ENCODE results near the gene SYNM.

The SYNM gene

DNA sequence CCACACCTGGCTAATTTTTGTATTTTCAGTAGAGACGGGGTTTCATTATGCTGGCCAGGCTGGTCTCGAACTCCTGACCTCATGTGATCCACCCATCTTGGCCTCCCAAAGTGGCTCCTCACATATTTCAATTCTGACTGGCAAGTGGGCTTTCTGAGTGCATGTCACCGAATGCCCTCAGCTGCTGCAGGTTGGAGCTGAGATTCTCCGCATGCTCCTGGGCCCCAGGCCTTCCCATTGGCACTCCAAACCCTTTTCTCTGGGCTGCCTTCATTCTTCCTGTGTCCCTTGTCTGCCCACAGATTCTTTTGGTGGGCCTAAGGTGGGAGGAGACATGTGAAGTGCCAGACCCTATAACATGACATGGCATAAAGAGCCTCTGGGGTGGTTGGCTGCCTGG is 67.3 kb downstream of the SYNM start:
- no peak for ATAC-seq
- no peak for TF ChIP-seq ESRRG (CRISPR knock-in tag; IDR thresholded peaks at IDR 0.05)
- no peak for TF ChIP-seq ISL1 (CRISPR knock-in tag; IDR thresholded peaks at IDR 0.05)
- no peak for TF ChIP-seq ZC3H10 (CRISPR knock-in tag; IDR thresholded peaks at IDR 0.05)
- TF ChIP-seq, protein P1, sequence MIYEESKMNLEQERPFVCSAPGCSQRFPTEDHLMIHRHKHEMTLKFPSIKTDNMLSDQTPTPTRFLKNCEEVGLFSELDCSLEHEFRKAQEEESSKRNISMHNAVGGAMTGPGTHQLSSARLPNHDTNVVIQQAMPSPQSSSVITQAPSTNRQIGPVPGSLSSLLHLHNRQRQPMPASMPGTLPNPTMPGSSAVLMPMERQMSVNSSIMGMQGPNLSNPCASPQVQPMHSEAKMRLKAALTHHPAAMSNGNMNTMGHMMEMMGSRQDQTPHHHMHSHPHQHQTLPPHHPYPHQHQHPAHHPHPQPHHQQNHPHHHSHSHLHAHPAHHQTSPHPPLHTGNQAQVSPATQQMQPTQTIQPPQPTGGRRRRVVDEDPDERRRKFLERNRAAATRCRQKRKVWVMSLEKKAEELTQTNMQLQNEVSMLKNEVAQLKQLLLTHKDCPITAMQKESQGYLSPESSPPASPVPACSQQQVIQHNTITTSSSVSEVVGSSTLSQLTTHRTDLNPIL (CRISPR knock-in tag; IDR thresholded peaks at IDR 0.05; ENCODE audit: low read depth): no peak
- no peak for TF ChIP-seq ZNF565 (CRISPR knock-in tag; conservative IDR thresholded peaks at IDR 0.05; ENCODE audit: low read depth)
- no peak for TF ChIP-seq PPARA (CRISPR knock-in tag; IDR thresholded peaks at IDR 0.05; ENCODE audit: borderline replicate concordance)
- no peak for TF ChIP-seq OSR1 (CRISPR knock-in tag; IDR thresholded peaks at IDR 0.05)
- TF ChIP-seq POU6F1 (CRISPR knock-in tag; IDR thresholded peaks at IDR 0.05; ENCODE audit: borderline replicate concordance, low read depth): no peak
- TF ChIP-seq RARB (CRISPR knock-in tag; IDR thresholded peaks at IDR 0.05): no peak

- TF ChIP-seq POU6F1 (CRISPR knock-in tag; IDR thresholded peaks at IDR 0.05; ENCODE audit: borderline replicate concordance, low read depth): no peak
- TF ChIP-seq GLIS3 (CRISPR knock-in tag; IDR thresholded peaks at IDR 0.05): no peak
- no peak for TF ChIP-seq SNAI2 (CRISPR knock-in tag; IDR thresholded peaks at IDR 0.05)
- no peak for TF ChIP-seq TOX (CRISPR knock-in tag; IDR thresholded peaks at IDR 0.05; ENCODE audit: borderline replicate concordance)
- no peak for TF ChIP-seq BACH2 (CRISPR knock-in tag; IDR thresholded peaks at IDR 0.05; ENCODE audit: borderline replicate concordance)
- TF ChIP-seq ZC3H10 (CRISPR knock-in tag; IDR thresholded peaks at IDR 0.05): no peak
- no peak for TF ChIP-seq ESRRG (CRISPR knock-in tag; IDR thresholded peaks at IDR 0.05)
- no peak for TF ChIP-seq CSDC2 (CRISPR knock-in tag; IDR thresholded peaks at IDR 0.05)
- no peak for TF ChIP-seq PPARA (CRISPR knock-in tag; IDR thresholded peaks at IDR 0.05; ENCODE audit: borderline replicate concordance)
- no peak for TF ChIP-seq ZFP30 (CRISPR knock-in tag; IDR thresholded peaks at IDR 0.05)
- no peak for TF ChIP-seq RARB (CRISPR knock-in tag; IDR thresholded peaks at IDR 0.05)
- TF ChIP-seq, protein P2, sequence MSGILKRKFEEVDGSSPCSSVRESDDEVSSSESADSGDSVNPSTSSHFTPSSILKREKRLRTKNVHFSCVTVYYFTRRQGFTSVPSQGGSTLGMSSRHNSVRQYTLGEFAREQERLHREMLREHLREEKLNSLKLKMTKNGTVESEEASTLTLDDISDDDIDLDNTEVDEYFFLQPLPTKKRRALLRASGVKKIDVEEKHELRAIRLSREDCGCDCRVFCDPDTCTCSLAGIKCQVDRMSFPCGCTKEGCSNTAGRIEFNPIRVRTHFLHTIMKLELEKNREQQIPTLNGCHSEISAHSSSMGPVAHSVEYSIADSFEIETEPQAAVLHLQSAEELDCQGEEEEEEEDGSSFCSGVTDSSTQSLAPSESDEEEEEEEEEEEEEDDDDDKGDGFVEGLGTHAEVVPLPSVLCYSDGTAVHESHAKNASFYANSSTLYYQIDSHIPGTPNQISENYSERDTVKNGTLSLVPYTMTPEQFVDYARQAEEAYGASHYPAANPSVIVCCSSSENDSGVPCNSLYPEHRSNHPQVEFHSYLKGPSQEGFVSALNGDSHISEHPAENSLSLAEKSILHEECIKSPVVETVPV (CRISPR knock-in tag; IDR thresholded peaks at IDR 0.05): no peak
- no peak for ATAC-seq
Measured at GRCh38 chr15:99172989-99173388, 68.1 kb downstream of the SYNM start.

DNA sequence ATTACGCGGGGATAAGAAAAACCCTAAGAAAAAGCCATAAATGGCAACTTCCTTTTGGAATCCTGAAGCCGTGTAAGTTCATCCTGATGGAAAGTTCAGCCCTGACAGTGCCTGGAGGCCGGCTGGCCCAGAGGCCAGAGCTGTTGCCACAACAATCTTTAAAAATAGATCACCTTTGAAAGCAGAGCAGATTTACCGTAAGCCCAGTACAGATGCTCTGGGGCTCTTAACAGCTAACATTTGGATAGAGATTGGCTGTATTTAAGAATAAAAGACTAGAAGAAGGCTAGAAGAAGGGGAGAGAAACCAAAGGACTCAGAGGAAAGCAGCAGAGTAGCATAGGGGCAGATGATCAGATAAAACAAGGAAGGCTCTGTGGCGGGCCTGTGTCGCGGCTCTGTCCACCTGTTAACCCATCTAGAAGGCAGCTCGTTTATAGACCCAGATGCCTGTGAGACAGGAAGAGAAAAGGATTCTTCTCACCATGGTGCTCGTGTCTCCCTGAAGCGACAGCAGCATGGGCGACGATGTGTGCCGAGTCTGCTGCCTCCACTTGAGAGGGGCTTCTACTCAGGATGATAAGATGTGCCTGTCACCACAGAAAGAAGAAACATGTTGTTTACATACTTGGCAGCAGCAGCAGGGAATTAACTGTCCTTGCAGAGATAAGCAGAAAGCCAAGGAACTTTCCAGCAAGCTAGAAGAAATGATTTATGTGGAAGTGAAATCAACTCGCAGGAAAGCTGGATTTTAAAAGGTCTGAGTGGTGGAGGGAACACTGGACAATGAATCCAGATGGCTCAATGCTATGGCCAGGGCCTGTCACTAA is 69.9 kb downstream of the SYNM start:
- TF ChIP-seq ARNTL (CRISPR knock-in tag; IDR thresholded peaks at IDR 0.05; ENCODE audit: borderline replicate concordance, low read depth) (no peak), POU6F1 (CRISPR knock-in tag; IDR thresholded peaks at IDR 0.05; ENCODE audit: borderline replicate concordance, low read depth) (no peak)
- ATAC-seq: no peak

GRCh38 chr15:99176757-99177156 is 71.9 kb downstream of the SYNM start:
- TF ChIP-seq BACH2 (CRISPR knock-in tag; IDR thresholded peaks at IDR 0.05; ENCODE audit: borderline replicate concordance) (no peak), ZNF70 (CRISPR knock-in tag; IDR thresholded peaks at IDR 0.05) (no peak), PPARA (CRISPR knock-in tag; IDR thresholded peaks at IDR 0.05; ENCODE audit: borderline replicate concordance) (no peak), SNAI2 (CRISPR knock-in tag; IDR thresholded peaks at IDR 0.05) (no peak), CSDC2 (CRISPR knock-in tag; IDR thresholded peaks at IDR 0.05) (no peak), ESRRG (CRISPR knock-in tag; IDR thresholded peaks at IDR 0.05) (no peak), ISL1 (CRISPR knock-in tag; IDR thresholded peaks at IDR 0.05) (no peak), PATZ1 (CRISPR knock-in tag; IDR thresholded peaks at IDR 0.05; ENCODE audit: borderline replicate concordance) (no peak), ZNF565 (CRISPR knock-in tag; conservative IDR thresholded peaks at IDR 0.05; ENCODE audit: low read depth) (no peak), TCF4 (CRISPR knock-in tag; IDR thresholded peaks at IDR 0.05; ENCODE audit: borderline replicate concordance) (no peak), RARB (CRISPR knock-in tag; IDR thresholded peaks at IDR 0.05) (no peak)
- TF ChIP-seq, protein P1 (CRISPR knock-in tag; IDR thresholded peaks at IDR 0.05; ENCODE audit: low read depth): no peak
- TF ChIP-seq, protein P2 (CRISPR knock-in tag; IDR thresholded peaks at IDR 0.05): no peak
- ATAC-seq: peak; percentile 66

Measured in SK-N-SH treated with all-trans-retinoic acid at 6 μM for 48 hours (cell line).